HG03060 (cell line): ENCODE measurements around the gene EPHA3.
A peak's percentile ranks its signal among the peaks of the same experiment; 100 is the strongest.

ENCODE experiments used
- ATAC-seq: cut with Tn5 transposase; IDR thresholded peaks from one replicate; pipeline ENCODE4 v1.9.1; 2021; ENCODE audit warnings: low read depth, moderate number of reproducible peaks; ENCODE audit not compliant: unreplicated experiment

EPHA3 gene

GRCh38 chr3:89107461-89108290 is at the start of gene EPHA3:
TSS of gene EPHA3 (plus strand) at chr3:89107621. CDS start at chr3:89107749, 128 bp downstream.
- peak; percentile 82 for ATAC-seq

DNA sequence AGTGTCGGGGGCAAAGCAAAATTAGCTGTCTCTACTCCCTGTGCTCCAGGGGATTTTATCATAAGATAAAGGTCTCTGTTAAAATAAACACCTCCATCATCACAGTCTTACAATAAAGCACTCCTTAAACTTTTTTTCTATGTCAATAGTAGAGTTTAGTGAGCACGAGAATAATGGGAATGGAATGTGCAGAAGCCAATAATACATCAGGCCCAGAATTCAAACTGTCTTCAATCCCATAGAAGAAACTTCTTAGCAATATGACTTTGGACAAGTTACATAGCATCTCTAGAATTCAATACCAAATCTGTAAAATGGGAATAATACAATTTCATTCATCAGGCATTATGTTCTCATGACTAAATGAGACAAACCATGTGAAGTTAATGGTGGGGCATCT is 49.0 kb upstream of the EPHA3 start:
- ATAC-seq = no peak

- no peak for ATAC-seq
These were observed 48.1 kb upstream of the EPHA3 start for GRCh38 chr3:89059211-89059925.

- ATAC-seq = no peak
These were observed 46.2 kb upstream of the EPHA3 start for GRCh38 chr3:89061259-89061658.

- no peak for ATAC-seq
These were observed 39.7 kb upstream of the EPHA3 start for GRCh38 chr3:89067736-89068135.

DNA sequence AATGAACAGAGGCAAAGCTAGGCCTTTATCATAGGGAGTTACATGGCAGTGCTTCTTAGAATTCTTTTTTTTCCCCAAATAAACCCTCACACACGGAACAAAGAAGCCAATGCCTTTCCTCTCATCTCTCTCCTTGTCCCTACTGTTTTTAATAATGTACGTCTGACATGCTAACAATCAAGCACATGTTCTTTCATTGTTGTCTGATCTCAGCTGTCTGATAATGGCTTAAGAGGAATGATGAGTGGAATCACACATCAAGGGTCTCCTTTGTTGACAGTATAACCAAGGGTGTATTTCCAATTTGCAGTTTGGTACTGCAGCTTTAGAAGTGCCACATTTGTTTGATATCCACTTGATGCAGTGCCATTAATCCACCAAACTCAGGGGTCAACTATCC is 34.8 kb upstream of the EPHA3 start:
- no peak for ATAC-seq

GRCh38 chr3:89079944-89080343 is 27.5 kb upstream of the EPHA3 start:
- no peak for ATAC-seq

DNA sequence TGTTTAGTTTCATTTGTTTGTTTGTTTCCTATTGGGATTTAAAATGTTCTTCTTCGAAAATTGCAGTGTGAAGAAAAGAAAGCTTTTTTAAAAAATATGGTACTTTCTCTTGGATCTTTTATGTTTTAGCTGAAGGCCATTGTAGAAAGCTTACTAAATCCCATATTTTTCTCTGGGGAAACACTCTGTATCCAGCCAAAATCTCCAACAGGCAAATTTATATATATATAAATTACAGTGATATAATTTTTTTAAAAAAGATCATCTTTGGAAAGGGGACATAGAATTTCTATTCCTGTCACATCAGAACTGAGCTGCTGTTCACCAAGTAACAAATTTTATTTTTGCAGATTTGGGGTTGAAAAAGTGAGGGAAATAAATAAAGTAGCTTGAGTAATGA is 19.6 kb upstream of the EPHA3 start:
- ATAC-seq = no peak

DNA sequence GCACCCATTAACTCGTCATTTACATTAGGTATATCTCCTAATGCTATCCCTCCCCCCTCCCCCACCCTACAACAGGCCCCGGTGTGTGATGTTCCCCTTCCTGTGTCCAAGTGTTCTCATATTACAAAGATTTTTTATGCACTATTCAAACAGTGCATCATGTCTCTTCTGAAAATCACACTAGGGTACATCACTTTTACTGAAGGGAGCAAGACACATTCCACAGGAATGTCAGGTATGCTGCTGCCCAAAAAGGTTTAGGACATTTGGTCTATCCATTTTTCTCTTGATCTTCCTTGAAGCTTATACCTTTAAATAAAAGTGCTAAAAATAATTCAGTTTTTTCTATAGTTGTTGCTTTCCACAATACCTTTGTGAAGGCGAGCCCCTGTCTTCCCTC is 9.2 kb upstream of the EPHA3 start:
- no peak for ATAC-seq

GRCh38 chr3:89098964-89099585 is 8.3 kb upstream of the EPHA3 start:
- peak; percentile 86 for ATAC-seq

DNA sequence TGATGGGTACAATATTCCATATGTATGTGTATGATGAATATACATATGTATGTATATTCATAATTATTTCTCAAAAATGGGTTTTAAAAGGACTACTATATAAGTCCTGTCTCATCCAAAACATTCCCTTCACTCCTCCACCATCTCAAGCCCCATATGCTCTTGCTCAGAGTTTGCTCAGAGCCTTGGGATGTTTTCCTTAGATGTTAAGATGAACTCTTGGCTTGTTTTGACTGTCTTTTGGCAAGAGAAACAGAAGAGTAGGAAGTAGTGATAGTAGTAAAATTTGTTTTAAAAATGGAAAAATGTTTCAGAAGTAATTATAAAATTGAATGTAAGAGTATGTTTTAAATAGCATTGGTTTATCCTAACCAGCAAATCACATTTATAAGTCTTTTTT is 6.2 kb upstream of the EPHA3 start:
- ATAC-seq = no peak

GRCh38 chr3:89101921-89102320 is 5.5 kb upstream of the EPHA3 start:
- ATAC-seq = no peak

- no peak for ATAC-seq
These were observed 2.9 kb upstream of the EPHA3 start for GRCh38 chr3:89104499-89104898.

DNA sequence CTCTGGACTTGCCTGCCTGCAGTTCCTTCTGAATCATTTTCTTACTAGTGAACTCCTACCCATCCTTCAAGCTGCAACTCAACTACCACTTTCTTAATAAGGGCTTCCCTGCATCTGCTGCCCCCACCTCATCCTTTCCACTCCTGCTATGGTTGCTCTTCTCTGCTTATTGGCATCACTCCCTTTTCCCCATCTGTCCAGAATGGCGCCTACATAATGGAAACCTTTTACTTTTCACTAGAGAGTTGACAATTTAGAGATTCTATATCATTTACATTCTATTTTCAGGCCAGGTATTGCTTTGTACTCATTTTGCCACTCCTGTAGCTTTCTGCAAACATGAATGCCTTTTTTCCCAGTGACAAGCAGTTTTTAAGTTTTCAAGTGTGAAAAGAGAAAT is 1.9 kb upstream of the EPHA3 start:
- no peak for ATAC-seq

DNA sequence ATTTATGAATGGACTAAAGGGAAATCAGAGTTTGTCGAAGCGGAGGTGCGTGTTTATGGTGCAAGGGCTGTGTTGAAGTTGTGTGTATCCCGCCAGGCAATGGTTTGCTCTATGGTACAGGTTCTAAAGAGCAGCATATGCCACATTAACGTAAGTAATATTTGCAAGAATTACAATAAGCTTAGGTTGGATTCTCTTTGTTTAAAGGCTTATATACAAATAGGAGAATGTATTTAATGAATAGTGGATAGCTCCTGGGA is 800 bp downstream of the EPHA3 start:
- no peak for ATAC-seq

DNA sequence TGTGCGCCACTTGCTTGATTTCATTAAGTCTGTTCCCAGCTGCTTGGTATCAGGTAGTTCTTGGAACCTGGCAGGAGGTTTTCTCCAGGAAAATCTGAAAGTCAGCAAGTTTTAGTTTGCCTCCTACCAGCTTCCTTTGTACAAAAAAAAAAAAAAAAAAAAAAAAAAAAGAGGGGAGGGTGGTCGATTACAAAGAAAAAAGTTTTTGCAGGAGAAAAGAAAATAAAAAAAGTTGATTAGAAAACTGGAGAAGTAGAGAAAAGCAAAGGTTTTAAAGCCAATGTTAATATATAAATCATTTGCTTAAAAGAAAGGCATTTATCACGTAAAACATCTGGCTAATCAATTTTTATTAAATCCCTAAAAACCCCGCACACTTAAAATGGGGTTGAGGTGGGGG is 5.9 kb downstream of the EPHA3 start:
- ATAC-seq = no peak

DNA sequence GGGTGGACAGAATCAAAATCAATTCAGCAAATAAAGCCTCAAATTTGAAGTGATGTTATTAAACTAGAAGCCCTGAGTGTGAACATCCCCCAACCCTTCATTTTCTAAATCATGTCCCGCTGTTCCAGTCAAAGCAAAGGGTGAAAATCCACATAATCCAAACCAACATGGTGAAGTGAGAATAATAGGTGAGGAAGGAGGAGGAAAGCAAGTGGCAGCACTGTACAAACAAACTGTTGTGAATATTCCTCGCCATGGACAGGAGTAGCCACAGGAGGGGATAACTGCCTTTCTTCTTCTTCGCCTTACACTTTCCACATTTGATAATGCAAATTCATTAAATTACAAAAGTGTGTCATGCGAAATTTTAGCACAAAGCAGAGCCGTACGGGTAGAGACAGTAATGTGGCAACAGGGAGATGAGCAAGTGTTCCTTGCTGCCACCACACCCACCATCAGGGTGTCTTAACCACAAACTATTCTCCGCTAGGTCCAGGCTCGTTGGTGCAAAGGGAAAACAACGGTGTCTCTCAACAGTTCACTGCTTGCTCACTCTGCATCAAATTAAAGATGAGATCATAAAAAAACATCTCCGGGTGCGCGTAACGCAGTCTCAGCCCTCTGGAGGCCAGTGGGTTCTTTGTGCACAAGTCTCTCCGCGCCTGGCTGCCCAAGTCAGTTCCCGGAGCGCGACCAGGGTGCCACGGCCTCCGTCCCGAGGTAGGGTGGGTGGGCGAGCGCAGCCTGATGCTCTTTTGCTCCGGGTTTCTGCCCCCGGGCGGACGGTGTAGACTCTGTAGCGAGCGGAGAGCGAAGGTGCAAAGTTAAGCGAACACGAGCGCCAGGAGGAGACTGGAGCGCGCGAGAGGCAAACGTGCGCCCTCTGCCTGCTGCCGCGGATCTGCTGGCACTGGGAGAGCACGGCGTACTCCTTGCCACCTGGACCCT is 6.7 kb downstream of the EPHA3 start:
- peak; percentile 80 for ATAC-seq

DNA sequence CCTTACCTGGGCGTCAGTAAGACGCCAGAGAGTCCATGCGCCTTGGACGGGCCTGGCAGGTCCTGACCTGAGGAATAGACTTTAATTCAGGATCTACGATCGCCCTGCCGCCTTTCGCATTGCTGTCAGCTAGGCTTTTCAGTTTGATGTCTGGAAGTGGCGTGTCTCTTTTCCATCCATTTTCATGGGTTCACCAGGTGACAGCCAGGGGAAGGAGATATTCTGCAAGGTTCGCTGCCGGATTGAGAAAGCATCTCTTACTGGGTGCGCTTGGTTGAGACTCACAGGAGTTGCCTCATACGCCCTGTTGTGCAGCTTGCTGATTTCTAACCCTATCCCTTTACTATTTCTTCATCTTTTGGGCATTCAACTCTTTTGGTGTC is 7.4 kb downstream of the EPHA3 start:
- ATAC-seq = no peak

GRCh38 chr3:89116476-89116875 is 9.1 kb downstream of the EPHA3 start:
- no peak for ATAC-seq

DNA sequence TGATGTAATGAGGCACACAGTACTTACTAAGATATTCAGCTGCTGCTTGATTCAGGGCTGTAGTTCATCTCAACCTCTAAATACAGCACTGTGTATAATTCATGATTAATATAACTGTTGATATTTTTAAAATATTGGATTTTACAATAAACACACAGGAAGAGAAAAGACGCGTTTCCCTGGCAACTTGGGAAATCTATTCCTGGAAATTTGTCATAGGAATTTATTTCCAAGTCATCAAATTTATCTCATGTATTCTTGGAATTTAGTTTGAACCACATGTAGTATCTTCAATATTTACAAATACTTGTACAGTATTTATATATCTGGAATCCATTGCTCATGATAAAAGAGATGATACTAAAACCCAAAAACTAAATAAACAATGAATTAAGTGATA is 30.6 kb downstream of the EPHA3 start:
- ATAC-seq = no peak

DNA sequence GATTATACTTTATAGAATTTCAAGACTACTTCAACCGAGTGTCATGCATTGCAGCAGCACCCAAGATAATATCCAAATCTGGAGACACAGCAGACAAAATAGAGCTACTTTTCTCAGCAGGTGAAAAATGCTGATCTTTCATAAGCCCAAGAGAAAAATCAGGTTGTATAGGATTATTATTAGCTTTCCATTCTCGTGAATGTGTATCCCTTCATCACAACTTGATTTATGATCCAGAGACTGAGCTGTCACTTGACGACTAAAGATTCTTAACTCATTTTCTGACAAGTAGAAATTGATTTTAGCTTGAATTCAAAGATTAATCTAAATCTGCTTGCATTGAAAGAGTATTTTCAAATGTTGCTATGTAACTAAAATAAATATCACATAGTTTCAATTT is 32.4 kb downstream of the EPHA3 start:
- no peak for ATAC-seq
